ENCODE measurements around the gene EIF4H. TPM values are rescaled to one million over a fixed set of nuclear protein-coding genes. Genes with fewer than 3 reads are reported as not detected.
A peak's percentile ranks its signal among the peaks of the same experiment; 100 is the strongest.

EIF4H gene
- total and polyA plus RNA-seq, 2 donors (not counting 1 experiment from before 2014, with no cell fraction given) = 127 to 199 TPM

DNA sequence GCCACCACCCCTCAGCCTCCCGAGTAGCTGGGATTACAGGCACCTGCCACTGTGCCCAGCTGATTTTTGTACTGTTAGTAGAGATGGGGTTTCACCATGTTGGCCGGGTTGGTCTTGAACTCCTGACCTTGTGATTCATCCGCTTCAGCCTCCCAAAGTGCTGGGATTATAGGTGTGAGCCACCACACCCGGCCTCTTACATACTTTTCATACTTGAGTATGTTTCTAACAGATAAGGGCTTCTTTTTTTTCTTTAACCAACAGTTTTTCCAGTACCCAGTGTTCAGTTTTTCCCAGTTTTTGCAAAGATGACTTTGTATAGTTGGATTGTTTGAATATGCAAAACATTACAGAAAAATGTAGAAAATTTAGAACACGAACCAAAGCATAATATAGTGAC is 7.7 kb downstream of the EIF4H start:
- POLR2A ChIA-PET = no interaction called here
- peaks cover 84% of the 10 kb centered on the region for H3K4me1 Mint-ChIP-seq
- no peaks in the 10 kb centered on the region for H3K9me3 ChIP-seq (ENCODE audit: control extremely low read depth in 1 of 3, control insufficient read depth in 2 of 3, insufficient read depth in 1 of 3, low read length in 2 of 3)
- no peaks in the 10 kb centered on the region for H3K27me3 ChIP-seq (replicated peaks in 1 of 4; ENCODE audit: control extremely low read depth in 1 of 4, control insufficient read depth in 3 of 4, insufficient read depth in 4 of 4, low read length in 3 of 4)
- TF ChIP-seq, protein P1, sequence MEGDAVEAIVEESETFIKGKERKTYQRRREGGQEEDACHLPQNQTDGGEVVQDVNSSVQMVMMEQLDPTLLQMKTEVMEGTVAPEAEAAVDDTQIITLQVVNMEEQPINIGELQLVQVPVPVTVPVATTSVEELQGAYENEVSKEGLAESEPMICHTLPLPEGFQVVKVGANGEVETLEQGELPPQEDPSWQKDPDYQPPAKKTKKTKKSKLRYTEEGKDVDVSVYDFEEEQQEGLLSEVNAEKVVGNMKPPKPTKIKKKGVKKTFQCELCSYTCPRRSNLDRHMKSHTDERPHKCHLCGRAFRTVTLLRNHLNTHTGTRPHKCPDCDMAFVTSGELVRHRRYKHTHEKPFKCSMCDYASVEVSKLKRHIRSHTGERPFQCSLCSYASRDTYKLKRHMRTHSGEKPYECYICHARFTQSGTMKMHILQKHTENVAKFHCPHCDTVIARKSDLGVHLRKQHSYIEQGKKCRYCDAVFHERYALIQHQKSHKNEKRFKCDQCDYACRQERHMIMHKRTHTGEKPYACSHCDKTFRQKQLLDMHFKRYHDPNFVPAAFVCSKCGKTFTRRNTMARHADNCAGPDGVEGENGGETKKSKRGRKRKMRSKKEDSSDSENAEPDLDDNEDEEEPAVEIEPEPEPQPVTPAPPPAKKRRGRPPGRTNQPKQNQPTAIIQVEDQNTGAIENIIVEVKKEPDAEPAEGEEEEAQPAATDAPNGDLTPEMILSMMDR (IDR thresholded peaks at IDR 0.05) = no peak
- TF ChIP-seq EZH2 (IDR thresholded peaks at IDR 0.05; ENCODE audit: borderline replicate concordance, insufficient read depth, low read depth, low read length, poor library complexity, severe bottlenecking) = no peak
- H3K36me3 ChIP-seq (replicated peaks in 1 of 2; ENCODE audit: control extremely low read depth in 1 of 2, control insufficient read depth in 1 of 2, extremely low read depth in 1 of 2, insufficient read depth in 2 of 2, low read length in 1 of 2) = peaks cover 0 to 32% of the 10 kb centered on the region in 2 experiments
- no peak overlapping the region for H3K9ac ChIP-seq (ENCODE audit: low read length)
- WGBS (ENCODE audit: insufficient coverage) = no CpG with 5 or more reads among the region's 5 CpGs
- H3K27ac Mint-ChIP-seq = peak overlapping the region; percentile 37
- H3K27me3 Mint-ChIP-seq = no peaks in the 10 kb centered on the region
- H3K4me1 ChIP-seq (ENCODE audit: control insufficient read depth in 2 of 2, insufficient read depth in 2 of 2, low read length in 2 of 2) = peaks cover 68 to 87% of the 10 kb centered on the region in 2 donors
- no peak overlapping the region for H3K4me2 ChIP-seq (replicated peaks; ENCODE audit: low read depth, low read length, poor library complexity, severe bottlenecking)
- H3K4me3 Mint-ChIP-seq = no peak overlapping the region
- intact Hi-C loops (cut with micrococcal nuclease) = no loop called here
- H4K20me1 ChIP-seq (ENCODE audit: control insufficient read depth, insufficient read depth, low read length, poor library complexity, severe bottlenecking) = peaks cover 100% of the 10 kb centered on the region
- H3K79me2 ChIP-seq (ENCODE audit: control insufficient read depth, insufficient read depth, low read length) = peaks cover 100% of the 10 kb centered on the region
- H2AFZ ChIP-seq (ENCODE audit: insufficient read depth, low read depth, low read length, poor library complexity, severe bottlenecking) = no peak overlapping the region
- H3K9me3 Mint-ChIP-seq (ENCODE audit: insufficient read depth) = no peaks in the 10 kb centered on the region
- DNase-seq = no peak
- peak overlapping the region in 1 of 2 donors; percentile 15 for H3K27ac ChIP-seq (ENCODE audit: low read length in 2 of 2)
- CTCF ChIA-PET = interaction anchor here (1.2 kb wide), 1 partner anchor 11 kb away, joined by 3 read pairs; no protein-coding TSS in a partner anchor
- ATAC-seq (ENCODE audit: low read depth) = no peak
- no peak overlapping the region for H3K4me3 ChIP-seq (ENCODE audit: control extremely low read depth in 1 of 5, extremely low read depth in 1 of 5, insufficient read depth in 1 of 5, low read depth in 2 of 5, low read length in 4 of 5)

DNA sequence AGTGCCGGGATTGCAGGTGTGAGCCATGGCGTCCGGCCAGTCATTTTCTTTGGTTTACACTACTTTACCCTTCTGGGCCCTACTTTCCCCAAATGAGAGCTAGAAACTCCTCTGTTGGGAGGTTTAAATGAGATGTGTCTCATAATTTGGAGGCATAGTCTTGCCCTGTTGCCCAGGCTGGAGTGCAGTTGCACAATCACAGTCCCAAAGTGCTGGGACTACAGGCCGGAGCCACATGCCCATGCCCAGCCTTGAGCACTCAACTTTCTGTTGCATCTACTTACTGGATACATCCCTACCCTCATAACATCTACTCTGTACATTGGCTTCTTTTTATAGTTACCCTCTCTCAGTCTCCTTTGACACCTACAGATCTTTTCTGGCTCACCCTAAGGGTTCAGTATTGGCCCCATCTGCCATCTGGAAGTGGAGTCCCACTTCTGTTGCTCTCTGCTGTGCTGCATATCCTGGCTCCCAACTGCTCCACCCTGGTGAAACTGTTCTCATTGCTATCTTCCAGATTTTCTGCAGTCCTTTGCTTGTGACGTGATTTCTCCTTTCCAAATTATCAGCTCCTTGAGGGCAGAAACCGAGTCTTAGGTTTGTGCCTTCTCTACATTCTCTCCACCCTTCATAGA is 8.4 kb downstream of the EIF4H start:
- Mint-ChIP-seq H3K27ac (peak overlapping the region; percentile 5), H3K9me3 (ENCODE audit: insufficient read depth) (no peaks in the 10 kb centered on the region), H3K27me3 (no peaks in the 10 kb centered on the region), H3K4me3 (peak overlapping the region; percentile 29), H3K4me1 (peaks cover 82% of the 10 kb centered on the region)
- no peak for ATAC-seq (ENCODE audit: low read depth)
- Histone ChIP-seq H3K4me2 (replicated peaks; ENCODE audit: low read depth, low read length, poor library complexity, severe bottlenecking) (peak overlapping the region; percentile 32), H3K4me3 (ENCODE audit: control extremely low read depth in 1 of 5, extremely low read depth in 1 of 5, insufficient read depth in 1 of 5, low read depth in 2 of 5, low read length in 4 of 5) (no peak overlapping the region), H2AFZ (ENCODE audit: insufficient read depth, low read depth, low read length, poor library complexity, severe bottlenecking) (no peak overlapping the region), H3K27ac (ENCODE audit: low read length in 2 of 2) (peak overlapping the region in 1 of 2 donors; percentile 66), H3K36me3 (replicated peaks in 1 of 2; ENCODE audit: control extremely low read depth in 1 of 2, control insufficient read depth in 1 of 2, extremely low read depth in 1 of 2, insufficient read depth in 2 of 2, low read length in 1 of 2) (peaks cover 0 to 37% of the 10 kb centered on the region in 2 experiments), H4K20me1 (ENCODE audit: control insufficient read depth, insufficient read depth, low read length, poor library complexity, severe bottlenecking) (peaks cover 100% of the 10 kb centered on the region), H3K27me3 (replicated peaks in 1 of 4; ENCODE audit: control extremely low read depth in 1 of 4, control insufficient read depth in 3 of 4, insufficient read depth in 4 of 4, low read length in 3 of 4) (no peaks in the 10 kb centered on the region), H3K9me3 (ENCODE audit: control extremely low read depth in 1 of 3, control insufficient read depth in 2 of 3, insufficient read depth in 1 of 3, low read length in 2 of 3) (no peaks in the 10 kb centered on the region), H3K4me1 (ENCODE audit: control insufficient read depth in 2 of 2, insufficient read depth in 2 of 2, low read length in 2 of 2) (peaks cover 61 to 82% of the 10 kb centered on the region in 2 donors), H3K9ac (ENCODE audit: low read length) (no peak overlapping the region), H3K79me2 (ENCODE audit: control insufficient read depth, insufficient read depth, low read length) (peaks cover 100% of the 10 kb centered on the region)
- ChIA-PET POLR2A (no interaction called here), CTCF (interaction anchor here (0.5 to 2.7 kb wide), 6 partner anchors 8 to 218 kb away, joined by 3 to 21 read pairs (median 6); partner anchors contain the start of genes EIF4H and LIMK1)
- intact Hi-C loops (cut with micrococcal nuclease) = loop anchor here (1.0 kb wide), 1 partner anchor 114 kb away; no protein-coding TSS in a partner anchor
- no peak for TF ChIP-seq EZH2 (IDR thresholded peaks at IDR 0.05; ENCODE audit: borderline replicate concordance, insufficient read depth, low read depth, low read length, poor library complexity, severe bottlenecking)
- TF ChIP-seq, protein P1 (IDR thresholded peaks at IDR 0.05) = no peak
- DNase-seq = no peak
- 92% methylated on average over 1 of the region's 6 CpGs for WGBS (ENCODE audit: insufficient coverage)

Data from B cell (primary cell).